Osteoblast (primary cell): ENCODE data around the gene FBLN7. TPM values are rescaled to one million over a fixed set of nuclear protein-coding genes. Genes with fewer than 3 reads are reported as not detected.
A peak's percentile ranks its signal among the peaks of the same experiment; 100 is the strongest.

Experiments
- DNase-seq: peaks from one replicate; pipeline ENCODE4 v3.0.0; 2011; ENCODE audit warnings: low spot score, mixed read lengths; ENCODE audit not compliant: insufficient read length; ENCODE audit errors: missing footprints
- H2AFZ ChIP-seq: 2 replicates; pipeline ENCODE4 v1.6.0; 2011; ENCODE audit warnings: mild to moderate bottlenecking, low read length
- H3K27ac ChIP-seq: 2 replicates; pipeline ENCODE4 v1.5.1; 2011; ENCODE audit warnings: mild to moderate bottlenecking, low read depth, low read length, moderate library complexity
- H3K27me3 ChIP-seq: 2 replicates; pipeline ENCODE4 v1.6.0; 2012; ENCODE audit warnings: mild to moderate bottlenecking, control low read depth, inconsistent platforms, low read length, moderate library complexity; ENCODE audit not compliant: insufficient read depth
- H3K36me3 ChIP-seq: 2 replicates; pipeline ENCODE4 v1.5.1; 2011; ENCODE audit warnings: mild to moderate bottlenecking, low read length, control low read depth, moderate library complexity; ENCODE audit not compliant: insufficient read depth
- H3K4me1 ChIP-seq: 2 replicates; pipeline ENCODE4 v1.5.1; 2011; ENCODE audit warnings: mild to moderate bottlenecking, low read length, control low read depth, moderate library complexity; ENCODE audit not compliant: insufficient read depth
- H3K4me2 ChIP-seq: 2 replicates; pipeline ENCODE4 v1.6.0; 2011; ENCODE audit warnings: mild to moderate bottlenecking, low read length; ENCODE audit not compliant: insufficient read depth
- H3K4me3 ChIP-seq: fragments of 200-600 bp; sonication (generic); 3 replicates; pipeline ENCODE4 v1.5.1; 2012; ENCODE audit warnings: mild to moderate bottlenecking, low read length, inconsistent platforms; ENCODE audit not compliant: insufficient read depth
- H3K79me2 ChIP-seq: 2 replicates; pipeline ENCODE4 v1.6.0; 2012; ENCODE audit warnings: mild to moderate bottlenecking, low read length, control low read depth, inconsistent platforms; ENCODE audit not compliant: insufficient read depth
- H3K9me3 ChIP-seq: 2 replicates; pipeline ENCODE4 v1.5.1; 2011; ENCODE audit warnings: low read depth, low read length, control low read depth
- H4K20me1 ChIP-seq: 2 replicates; pipeline ENCODE4 v1.6.0; 2012; ENCODE audit warnings: mild to moderate bottlenecking, low read length, control low read depth; ENCODE audit not compliant: insufficient read depth
- CTCF ChIP-seq: IDR thresholded peaks from 2 replicates; pipeline ENCODE4 v1.5.1; 2011; ENCODE audit warnings: mild to moderate bottlenecking, low read depth, low read length, moderate library complexity; ENCODE audit errors: extremely low read depth
- total RNA-seq: library from RNA; depleted of rRNA; stranded (reverse); fragments of >200 nt; gene quantifications from 2 replicates; pipeline ENCODE4 v1.2.3, GENCODE V29; 2012

FBLN7 gene
- total RNA-seq, 1 donor, result 5.8 TPM

GRCh38 chr2:112154246-112155117, 16.3 kb downstream of the FBLN7 start:
- Histone ChIP-seq H3K4me3 (no peak overlapping the region), H4K20me1 (no peaks in the 10 kb centered on the region), H3K4me1 (peaks cover 59% of the 10 kb centered on the region), H2AFZ (no peak overlapping the region), H3K27ac (peak overlapping the region; percentile 86), H3K79me2 (peaks cover 3% of the 10 kb centered on the region), H3K4me2 (no peak overlapping the region), H3K27me3 (no peaks in the 10 kb centered on the region), H3K9me3 (no peaks in the 10 kb centered on the region), H3K36me3 (no peaks in the 10 kb centered on the region)
- DNase-seq, result no peak
- TF ChIP-seq CTCF, result no peak

DNA sequence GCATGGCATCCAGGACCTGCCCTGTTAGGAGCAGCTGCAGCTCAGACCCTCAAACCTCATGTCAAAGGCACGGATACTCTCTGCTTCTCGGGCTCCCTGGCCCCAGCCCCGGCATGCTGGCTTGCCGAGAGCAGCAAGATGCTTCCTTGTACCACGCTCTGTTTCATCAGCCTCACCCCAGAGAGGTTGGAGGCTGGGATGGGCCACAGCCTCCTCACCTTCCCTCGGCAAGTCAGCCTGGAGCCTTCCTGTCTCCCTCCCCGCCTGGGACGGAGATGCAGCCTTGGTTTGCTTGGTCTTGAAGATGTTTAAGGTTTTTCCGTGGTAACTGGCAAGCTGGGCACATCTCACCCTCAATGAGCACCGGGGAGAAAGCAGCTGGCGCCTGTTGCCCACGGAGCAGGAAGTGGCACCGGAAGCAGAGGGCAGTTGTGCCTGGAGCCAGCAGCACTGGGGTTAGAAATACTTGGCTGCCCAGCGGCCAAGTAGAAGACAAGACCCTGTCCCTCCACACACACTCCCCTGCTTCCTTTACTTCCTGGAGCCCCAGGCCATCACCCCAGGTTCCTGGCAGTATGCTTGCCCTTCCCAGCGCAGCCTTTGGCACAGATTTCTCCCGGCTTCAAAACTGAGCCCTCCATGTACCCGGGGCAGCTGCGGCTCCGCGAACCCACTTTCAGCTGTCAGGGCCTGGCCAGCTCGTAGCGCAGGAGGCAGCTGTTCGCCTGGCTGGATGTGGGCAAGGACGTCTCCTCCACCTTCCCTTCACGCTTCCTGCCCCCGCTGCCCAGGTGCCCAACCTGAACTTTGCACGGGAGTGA, 17.4 kb downstream of the FBLN7 start:
- no peaks in the 10 kb centered on the region for H3K36me3 ChIP-seq
- H2AFZ ChIP-seq, result no peak overlapping the region
- H3K4me2 ChIP-seq, result no peak overlapping the region
- TF ChIP-seq CTCF, result no peak
- peaks cover 3% of the 10 kb centered on the region for H3K79me2 ChIP-seq
- peak overlapping the region; percentile 86 for H3K27ac ChIP-seq
- H3K9me3 ChIP-seq, result no peaks in the 10 kb centered on the region
- H4K20me1 ChIP-seq, result no peaks in the 10 kb centered on the region
- H3K27me3 ChIP-seq, result no peaks in the 10 kb centered on the region
- peaks cover 50% of the 10 kb centered on the region for H3K4me1 ChIP-seq
- DNase-seq, result peak; percentile 74
- no peak overlapping the region for H3K4me3 ChIP-seq

DNA sequence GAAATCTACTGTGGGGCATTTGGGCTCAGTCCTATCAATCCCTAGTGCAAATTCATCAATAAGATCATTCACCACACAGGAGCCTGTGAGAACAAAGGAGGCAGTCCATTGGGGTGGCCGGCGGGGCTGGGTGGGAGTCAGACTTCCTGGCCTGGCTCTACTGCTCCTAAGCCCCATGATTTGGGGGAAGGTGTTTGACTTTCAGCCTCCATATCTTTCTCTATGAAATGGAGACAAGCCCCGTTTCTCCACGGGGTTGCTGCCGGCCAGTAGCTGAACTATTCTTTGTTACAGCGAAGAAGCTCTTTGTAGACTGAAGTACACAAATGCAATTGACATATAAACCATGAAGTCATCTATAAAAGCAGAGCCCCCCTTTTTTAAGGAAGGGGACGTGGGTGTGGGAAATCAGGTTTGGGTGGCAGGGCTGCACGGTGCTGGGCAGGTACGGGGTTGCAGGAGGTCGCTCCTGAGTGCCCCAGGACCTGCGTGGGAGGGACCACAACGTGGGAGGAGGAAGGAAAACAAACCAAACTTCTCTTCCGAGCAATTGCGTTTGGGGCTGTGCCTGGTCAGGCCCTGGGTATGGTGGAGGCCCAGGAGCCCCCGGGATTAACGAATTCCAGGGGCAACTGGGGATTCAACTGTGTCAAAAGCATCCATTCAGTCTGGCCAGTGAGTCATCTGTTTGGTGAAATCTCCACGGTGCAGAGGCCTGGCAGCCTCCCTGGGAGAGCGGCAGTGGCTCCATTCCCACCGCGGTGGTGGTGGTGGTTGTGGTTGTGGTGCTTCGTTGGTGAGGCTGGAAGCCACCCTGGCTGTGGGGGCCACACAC, 18.2 kb downstream of the FBLN7 start:
- H3K4me2 ChIP-seq, result peak overlapping the region; percentile 1

More for the DNA sequence above, 18.2 kb downstream of the FBLN7 start:
- Histone ChIP-seq H2AFZ (no peak overlapping the region), H3K27me3 (no peaks in the 10 kb centered on the region), H3K4me3 (no peak overlapping the region), H3K36me3 (no peaks in the 10 kb centered on the region), H3K27ac (peak overlapping the region; percentile 86), H3K9me3 (no peaks in the 10 kb centered on the region), H4K20me1 (no peaks in the 10 kb centered on the region), H3K79me2 (peaks cover 3% of the 10 kb centered on the region), H3K4me1 (peaks cover 42% of the 10 kb centered on the region)
- no peak for TF ChIP-seq CTCF
- DNase-seq, result peak; percentile 99
